MM.1S (cell line): Measurements from ENCODE around the gene CD80.

Experiments
- DNase-seq: peaks from one replicate; pipeline ENCODE4 v3.0.0-alpha.2; 2015
- H2AFZ ChIP-seq: fragments of 300-600 bp; sonication (generic); 2 replicates; pipeline ENCODE4 v1.6.0; 2016; ENCODE audit warnings: antibody characterized with exemption, low read length
- H3F3A ChIP-seq: fragments of 300-600 bp; sonication (generic); 2 replicates; pipeline ENCODE4 v1.6.1; 2016; ENCODE audit warnings: mild to moderate bottlenecking, antibody characterized with exemption, low read length, moderate library complexity, mixed read lengths; ENCODE audit not compliant: insufficient read depth
- H3K27ac ChIP-seq: fragments of 300-600 bp; sonication (generic); 2 replicates; pipeline ENCODE4 v1.5.1; 2016; ENCODE audit warnings: mild to moderate bottlenecking, low read length
- H3K27me3 ChIP-seq: fragments of 300-600 bp; sonication (generic); replicated peaks from 2 replicates; pipeline ENCODE4 v1.6.0; 2016; ENCODE audit warnings: low read length; ENCODE audit not compliant: insufficient read depth
- H3K36me3 ChIP-seq: fragments of 300-600 bp; sonication (generic); replicated peaks from 2 replicates; pipeline ENCODE4 v1.6.1; 2016; ENCODE audit warnings: mild to moderate bottlenecking, low read length, mixed read lengths; ENCODE audit not compliant: insufficient read depth
- H3K4me1 ChIP-seq: fragments of 300-600 bp; sonication (generic); 2 replicates; pipeline ENCODE4 v1.6.1; 2016; ENCODE audit warnings: low read length, mixed read lengths
- H3K4me2 ChIP-seq: fragments of 300-600 bp; sonication (generic); 2 replicates; pipeline ENCODE4 v1.6.0; 2016; ENCODE audit warnings: low read depth, low read length
- H3K4me3 ChIP-seq: fragments of 300-600 bp; sonication (generic); 2 replicates; pipeline ENCODE4 v1.5.1; 2016; ENCODE audit warnings: low read length, mixed read lengths
- H3K79me2 ChIP-seq: fragments of 300-600 bp; sonication (generic); 2 replicates; pipeline ENCODE4 v1.6.1; 2016; ENCODE audit warnings: mixed run types, low read length, mixed read lengths
- H3K9ac ChIP-seq: fragments of 300-600 bp; sonication (generic); 2 replicates; pipeline ENCODE4 v1.6.1; 2016; ENCODE audit warnings: low read length, mixed read lengths
- H3K9me2 ChIP-seq: fragments of 300-600 bp; sonication (generic); replicated peaks from 2 replicates; pipeline ENCODE4 v1.6.1; 2016; ENCODE audit warnings: mild to moderate bottlenecking, low read length, mixed read lengths; ENCODE audit not compliant: insufficient read depth
- H3K9me3 ChIP-seq: fragments of 300-600 bp; sonication (generic); replicated peaks from 2 replicates; pipeline ENCODE4 v1.6.1; 2016; ENCODE audit warnings: mild to moderate bottlenecking, low read length, mixed read lengths; ENCODE audit not compliant: insufficient read depth
- H4K20me1 ChIP-seq: fragments of 300-600 bp; sonication (generic); 2 replicates; pipeline ENCODE4 v1.6.1; 2016; ENCODE audit warnings: mild to moderate bottlenecking, low read length, moderate library complexity, mixed read lengths; ENCODE audit not compliant: insufficient read depth
- CTCF ChIP-seq: fragments of 300-600 bp; sonication (generic); IDR thresholded peaks from 2 replicates; pipeline ENCODE4 v1.5.1; 2016; ENCODE audit warnings: antibody characterized with exemption, low read length, mixed read lengths
- EZH2 ChIP-seq: fragments of 300-600 bp; sonication (generic); optimal IDR thresholded peaks from 2 replicates; pipeline ENCODE3; 2017; ENCODE audit warnings: low read depth, mild to moderate bottlenecking, antibody characterized with exemption, low read length, mixed read lengths
- EZH2phosphoT487 ChIP-seq: fragments of 300-600 bp; sonication (generic); IDR thresholded peaks from 2 replicates; pipeline ENCODE4 v1.6.1; 2018; ENCODE audit warnings: antibody characterized with exemption, low read length

CD80 gene

GRCh38 chr3:119560160-119560559 is 746 bp upstream of the CD80 start:
- H3F3A ChIP-seq, result no peaks in the 10 kb centered on the region
- peak overlapping the region; percentile 65; the same call in 1 of the 2 replicates for H2AFZ ChIP-seq
- TF ChIP-seq CTCF, result no peak
- no peak for TF ChIP-seq EZH2phosphoT487
- TF ChIP-seq EZH2, result no peak
- H3K9ac ChIP-seq, result no peak overlapping the region
- no peaks in the 10 kb centered on the region for H3K36me3 ChIP-seq
- no peak overlapping the region for H3K4me3 ChIP-seq
- H3K9me2 ChIP-seq, result no peaks in the 10 kb centered on the region
- H3K27ac ChIP-seq, result no peak overlapping the region
- no peak overlapping the region for H3K4me2 ChIP-seq
- H3K4me1 ChIP-seq, result peaks cover 7% of the 10 kb centered on the region
- no peaks in the 10 kb centered on the region for H3K27me3 ChIP-seq
- no peaks in the 10 kb centered on the region for H3K9me3 ChIP-seq
- H3K79me2 ChIP-seq, result no peaks in the 10 kb centered on the region
- no peaks in the 10 kb centered on the region for H4K20me1 ChIP-seq
- no peak for DNase-seq

GRCh38 chr3:119558626-119559317 is 642 bp downstream of the CD80 start:
- H2AFZ ChIP-seq, result no peak overlapping the region
- H3K27ac ChIP-seq, result no peak overlapping the region
- TF ChIP-seq CTCF, result no peak
- no peak for TF ChIP-seq EZH2
- no peak overlapping the region for H3K4me2 ChIP-seq
- H3K9me2 ChIP-seq, result no peaks in the 10 kb centered on the region
- H3K4me1 ChIP-seq, result peaks cover 7% of the 10 kb centered on the region
- H3K79me2 ChIP-seq, result no peaks in the 10 kb centered on the region
- H3K27me3 ChIP-seq, result no peaks in the 10 kb centered on the region
- no peak overlapping the region for H3K9ac ChIP-seq
- H3K4me3 ChIP-seq, result no peak overlapping the region
- no peaks in the 10 kb centered on the region for H4K20me1 ChIP-seq
- no peaks in the 10 kb centered on the region for H3F3A ChIP-seq
- DNase-seq, result no peak
- H3K9me3 ChIP-seq, result no peaks in the 10 kb centered on the region
- no peaks in the 10 kb centered on the region for H3K36me3 ChIP-seq

- no peaks in the 10 kb centered on the region for H3K27me3 ChIP-seq
- no peak overlapping the region for H3K4me3 ChIP-seq
- H3F3A ChIP-seq, result no peaks in the 10 kb centered on the region
- no peak for TF ChIP-seq CTCF
- TF ChIP-seq EZH2phosphoT487, result no peak
- no peak for TF ChIP-seq EZH2
- H3K4me2 ChIP-seq, result no peak overlapping the region
- H3K27ac ChIP-seq, result no peak overlapping the region
- no peaks in the 10 kb centered on the region for H3K9me2 ChIP-seq
- H3K79me2 ChIP-seq, result no peaks in the 10 kb centered on the region
- H3K9ac ChIP-seq, result no peak overlapping the region
- no peak overlapping the region for H2AFZ ChIP-seq
- no peaks in the 10 kb centered on the region for H4K20me1 ChIP-seq
- H3K36me3 ChIP-seq, result no peaks in the 10 kb centered on the region
- no peak for DNase-seq
- no peaks in the 10 kb centered on the region for H3K9me3 ChIP-seq
- peaks cover 7% of the 10 kb centered on the region for H3K4me1 ChIP-seq
These were observed 1.5 kb downstream of the CD80 start for GRCh38 chr3:119557877-119558269.
